PC-3 (cell line): ENCODE data around the gene TRAF3.

ENCODE experiments used
- EZH2 ChIP-seq: fragments of 300-600 bp; sonication (generic); IDR thresholded peaks from one replicate; pipeline ENCODE4 v1.6.1; 2017; ENCODE audit warnings: antibody characterized with exemption, mild to moderate bottlenecking, low read length; ENCODE audit not compliant: unreplicated experiment
- TF ChIP-seq, protein P1 (sequence below): fragments of 300-600 bp; sonication (generic); conservative IDR thresholded peaks from 2 replicates; pipeline ENCODE4 v1.5.1; 2017; ENCODE audit warnings: antibody characterized with exemption, low read depth, mild to moderate bottlenecking, low read length

DNA sequence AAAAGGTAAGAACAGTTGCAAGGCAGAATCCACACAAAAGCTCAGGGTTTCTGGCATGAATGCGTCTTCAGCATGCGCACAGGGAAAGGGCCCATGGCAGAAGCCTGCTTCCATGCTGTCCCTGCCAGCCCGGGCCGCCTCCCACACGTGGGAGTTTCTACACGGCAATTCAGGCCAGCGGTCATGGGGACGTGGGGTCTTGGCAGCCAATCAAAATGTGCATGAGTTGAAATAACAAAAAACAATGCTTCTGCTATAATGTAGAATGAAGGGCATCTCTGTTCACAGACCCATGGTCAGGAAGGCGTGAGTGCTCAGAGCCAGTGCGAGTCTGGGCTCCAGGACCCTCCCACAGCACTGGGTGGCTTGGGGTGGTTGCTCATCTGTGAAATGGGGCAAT lies 173.8 kb downstream of the TRAF3 start:
- TF ChIP-seq, protein P1, sequence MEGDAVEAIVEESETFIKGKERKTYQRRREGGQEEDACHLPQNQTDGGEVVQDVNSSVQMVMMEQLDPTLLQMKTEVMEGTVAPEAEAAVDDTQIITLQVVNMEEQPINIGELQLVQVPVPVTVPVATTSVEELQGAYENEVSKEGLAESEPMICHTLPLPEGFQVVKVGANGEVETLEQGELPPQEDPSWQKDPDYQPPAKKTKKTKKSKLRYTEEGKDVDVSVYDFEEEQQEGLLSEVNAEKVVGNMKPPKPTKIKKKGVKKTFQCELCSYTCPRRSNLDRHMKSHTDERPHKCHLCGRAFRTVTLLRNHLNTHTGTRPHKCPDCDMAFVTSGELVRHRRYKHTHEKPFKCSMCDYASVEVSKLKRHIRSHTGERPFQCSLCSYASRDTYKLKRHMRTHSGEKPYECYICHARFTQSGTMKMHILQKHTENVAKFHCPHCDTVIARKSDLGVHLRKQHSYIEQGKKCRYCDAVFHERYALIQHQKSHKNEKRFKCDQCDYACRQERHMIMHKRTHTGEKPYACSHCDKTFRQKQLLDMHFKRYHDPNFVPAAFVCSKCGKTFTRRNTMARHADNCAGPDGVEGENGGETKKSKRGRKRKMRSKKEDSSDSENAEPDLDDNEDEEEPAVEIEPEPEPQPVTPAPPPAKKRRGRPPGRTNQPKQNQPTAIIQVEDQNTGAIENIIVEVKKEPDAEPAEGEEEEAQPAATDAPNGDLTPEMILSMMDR = no peak
- TF ChIP-seq EZH2 = no peak
